Activated B cell treated with CpG ODN at 0.5 μM for 24 hours (primary cell): ENCODE data around the gene CD36. TPM values are rescaled to one million over a fixed set of nuclear protein-coding genes. Genes with fewer than 3 reads are reported as not detected.

ENCODE experiments used
- ATAC-seq: fragments of 200-7000 bp; cut with Tn5 transposase; one replicate; pipeline ENCODE4 v1.10.0; 2021; ENCODE audit warnings: low read depth, mild to moderate bottlenecking, moderate library complexity
- CTCF ChIA-PET: fragments of 350-600 bp; sonication (Branson Sonifier 250); formaldehyde crosslinking; loops from one replicate; lab custom pipeline; 2021; ENCODE audit warnings: antibody characterized with exemption; lab: Charles Lee
- POLR2A ChIA-PET: fragments of 350-600 bp; sonication (Branson Sonifier 250); formaldehyde crosslinking; loops from one replicate; lab custom pipeline; 2021; ENCODE audit warnings: antibody characterized with exemption; lab: Charles Lee
- DNase-seq: peaks from one replicate; pipeline ENCODE4 v3.0.0; 2022
- H3K27ac Mint-ChIP-seq: one replicate; pipeline ENCODE4 v1.8.0; 2020; ENCODE audit warnings: mixed read lengths
- H3K27me3 Mint-ChIP-seq: one replicate; pipeline ENCODE4 v1.8.0; 2021; ENCODE audit warnings: mixed read lengths
- H3K36me3 Mint-ChIP-seq: one replicate; pipeline ENCODE4 v1.8.0; 2021; ENCODE audit warnings: low read depth, mixed read lengths
- H3K4me1 Mint-ChIP-seq: one replicate; pipeline ENCODE4 v1.8.0; 2021; ENCODE audit warnings: mixed read lengths
- H3K4me3 Mint-ChIP-seq: one replicate; pipeline ENCODE4 v1.8.0; 2020; ENCODE audit warnings: mild to moderate bottlenecking, mixed read lengths
- H3K9me3 Mint-ChIP-seq: one replicate; pipeline ENCODE4 v1.8.0; 2020; ENCODE audit warnings: mixed read lengths
- CTCF ChIP-seq: fragments of 200-600 bp; IDR thresholded peaks from one replicate; pipeline ENCODE4 v1.8.0; 2022; ENCODE audit warnings: antibody characterized with exemption, mild to moderate bottlenecking
- intact Hi-C: fragments of 100-400 bp; cut with micrococcal nuclease; formaldehyde crosslinking; loops from one replicate; pipeline ENCODE4 v1.15.1; 2024
- total RNA-seq: library from RNA; stranded (reverse); gene quantifications from 2 replicates; pipeline ENCODE4 v1.2.3, GENCODE V29; 2022

CD36 gene
- total RNA-seq, 1 donor from 2014 or later = 0.53 TPM

- H3K4me1 Mint-ChIP-seq = no peaks in the 10 kb centered on the region
- H3K27me3 Mint-ChIP-seq = no peaks in the 10 kb centered on the region
- intact Hi-C loops = no loop called here
- H3K4me3 Mint-ChIP-seq = no peak overlapping the region
- no peak for TF ChIP-seq CTCF
- ATAC-seq (no peak), DNase-seq (no peak)
- H3K36me3 Mint-ChIP-seq = no peaks in the 10 kb centered on the region
- H3K27ac Mint-ChIP-seq = no peak overlapping the region
- POLR2A ChIA-PET = no interaction called here
- H3K9me3 Mint-ChIP-seq = no peaks in the 10 kb centered on the region
- CTCF ChIA-PET = no interaction called here
Observed at GRCh38 chr7:80703272-80703671, 64.8 kb downstream of the CD36 start.

- ChIA-PET POLR2A (no interaction called here), CTCF (no interaction called here)
- Mint-ChIP-seq H3K36me3 (no peaks in the 10 kb centered on the region), H3K9me3 (no peaks in the 10 kb centered on the region), H3K27ac (no peak overlapping the region), H3K4me1 (no peaks in the 10 kb centered on the region), H3K27me3 (no peaks in the 10 kb centered on the region), H3K4me3 (no peak overlapping the region)
- no peak for ATAC-seq
- DNase-seq = no peak
- intact Hi-C loops = no loop called here
- no peak for TF ChIP-seq CTCF
Observed at GRCh38 chr7:80705130-80705781, 66.8 kb downstream of the CD36 start.

GRCh38 chr7:80707318-80707717 is 68.9 kb downstream of the CD36 start:
- ChIA-PET CTCF (no interaction called here), POLR2A (no interaction called here)
- Mint-ChIP-seq H3K9me3 (no peaks in the 10 kb centered on the region), H3K36me3 (no peaks in the 10 kb centered on the region), H3K27ac (no peak overlapping the region), H3K27me3 (no peaks in the 10 kb centered on the region), H3K4me1 (no peaks in the 10 kb centered on the region), H3K4me3 (no peak overlapping the region)
- ATAC-seq (no peak), DNase-seq (no peak)
- TF ChIP-seq CTCF = no peak
- intact Hi-C loops = no loop called here

- Mint-ChIP-seq H3K9me3 (no peaks in the 10 kb centered on the region), H3K27me3 (no peaks in the 10 kb centered on the region), H3K4me1 (no peaks in the 10 kb centered on the region), H3K4me3 (no peak overlapping the region), H3K27ac (no peak overlapping the region), H3K36me3 (no peaks in the 10 kb centered on the region)
- ChIA-PET CTCF (no interaction called here), POLR2A (no interaction called here)
- TF ChIP-seq CTCF = no peak
- DNase-seq (no peak), ATAC-seq (no peak)
- intact Hi-C loops = no loop called here
Observed at GRCh38 chr7:80708123-80708522, 69.7 kb downstream of the CD36 start.

GRCh38 chr7:80711531-80711930 is 73.1 kb downstream of the CD36 start:
- Mint-ChIP-seq H3K4me1 (no peaks in the 10 kb centered on the region), H3K27me3 (no peaks in the 10 kb centered on the region), H3K9me3 (no peaks in the 10 kb centered on the region), H3K36me3 (no peaks in the 10 kb centered on the region), H3K4me3 (no peak overlapping the region), H3K27ac (no peak overlapping the region)
- DNase-seq = no peak
- ChIA-PET CTCF (no interaction called here), POLR2A (no interaction called here)
- no peak for ATAC-seq
- intact Hi-C loops = no loop called here
- no peak for TF ChIP-seq CTCF
